Keratinocyte (primary cell): ENCODE measurements around the gene NEK2. TPM values are rescaled to one million over a fixed set of nuclear protein-coding genes. Genes with fewer than 3 reads are reported as not detected.
"Not testable (repeated sequence)": the region's sequence is repeated elsewhere in the genome, so short reads cannot be mapped to it uniquely, and the experiment has no call there.

Experiments
- DNase-seq: peaks from one replicate; pipeline ENCODE4 v3.0.0-alpha.2; 2011; ENCODE audit warnings: low read depth, missing footprints, low spot score
- FAIRE-seq: peaks from 2 replicates; lab custom pipeline; 2011; peaks lifted over from hg19 to GRCh38; lab: Jason Lieb, UNC
- H2AFZ ChIP-seq: 2 replicates; pipeline ENCODE4 v1.6.0; 2012; ENCODE audit warnings: low read length, control low read depth, inconsistent platforms; ENCODE audit not compliant: control insufficient read depth
- H3K27ac ChIP-seq: 2 replicates; pipeline ENCODE4 v1.5.1; 2011; ENCODE audit warnings: low read length; ENCODE audit not compliant: control insufficient read depth, insufficient read depth
- H3K27me3 ChIP-seq: 3 replicates; pipeline ENCODE4 v1.6.0; 2011; ENCODE audit warnings: low read length; ENCODE audit not compliant: control insufficient read depth, insufficient read depth; ENCODE audit errors: extremely low read depth
- H3K36me3 ChIP-seq, 2 experiments: 2 replicates in 1 of 2; 3 replicates in 1 of 2; pipeline ENCODE4 v1.5.1; 2011; ENCODE audit warnings: low read length in 2 of 2, mild to moderate bottlenecking in 1 of 2; ENCODE audit not compliant: control insufficient read depth in 2 of 2, insufficient read depth in 2 of 2; ENCODE audit errors: extremely low read depth in 1 of 2
- H3K4me1 ChIP-seq: 3 replicates; pipeline ENCODE4 v1.5.1; 2011; ENCODE audit warnings: low read length; ENCODE audit not compliant: control insufficient read depth, insufficient read depth; ENCODE audit errors: extremely low read depth
- H3K4me2 ChIP-seq: 3 replicates; pipeline ENCODE4 v1.6.0; 2011; ENCODE audit warnings: low read depth, low read length; ENCODE audit not compliant: control insufficient read depth, insufficient read depth; ENCODE audit errors: extremely low read depth
- H3K4me3 ChIP-seq, 3 experiments: fragments of 200-600 bp in 1 of 3; sonication (generic) in 1 of 3; 2 replicates in 2 of 3; 3 replicates in 1 of 3; pipeline ENCODE4 v1.5.1; 2011 to 2016; ENCODE audit warnings: low read length in 3 of 3, mild to moderate bottlenecking in 3 of 3, control low read depth in 2 of 3, inconsistent platforms in 1 of 3, low read depth in 1 of 3, mixed read lengths in 1 of 3, mixed run types in 1 of 3, moderate library complexity in 1 of 3; ENCODE audit not compliant: control insufficient read depth in 2 of 3, insufficient read depth in 2 of 3; ENCODE audit errors: extremely low read depth in 1 of 3
- H3K79me2 ChIP-seq: 2 replicates; pipeline ENCODE4 v1.6.0; 2012; ENCODE audit warnings: low read length; ENCODE audit not compliant: control insufficient read depth, insufficient read depth
- H3K9ac ChIP-seq: 3 replicates; pipeline ENCODE4 v1.6.0; 2011; ENCODE audit warnings: low read length; ENCODE audit not compliant: control insufficient read depth, insufficient read depth; ENCODE audit errors: extremely low read depth
- H3K9me1 ChIP-seq: 3 replicates; pipeline ENCODE4 v1.6.0; 2011; ENCODE audit warnings: low read length; ENCODE audit not compliant: control insufficient read depth, insufficient read depth; ENCODE audit errors: extremely low read depth
- H3K9me3 ChIP-seq: 2 replicates; pipeline ENCODE4 v1.5.1; 2012; ENCODE audit warnings: low read depth, low read length; ENCODE audit not compliant: control insufficient read depth
- H4K20me1 ChIP-seq: 3 replicates; pipeline ENCODE4 v1.6.0; 2011; ENCODE audit warnings: low read length; ENCODE audit not compliant: control insufficient read depth, insufficient read depth; ENCODE audit errors: extremely low read depth
- CTCF ChIP-seq, 3 experiments: IDR thresholded peaks in 1 of 3; conservative IDR thresholded peaks in 1 of 3; optimal IDR thresholded peaks in 1 of 3; 2 replicates in 2 of 3; 3 replicates in 1 of 3; pipeline versions ENCODE3 to v1.5.1; 2011; ENCODE audit warnings: low read length in 3 of 3, mild to moderate bottlenecking in 3 of 3, moderate library complexity in 2 of 3, control low read depth in 1 of 3, inconsistent platforms in 1 of 3; ENCODE audit not compliant: insufficient read depth in 2 of 3; ENCODE audit errors: extremely low read depth in 1 of 3
- EZH2 ChIP-seq: IDR thresholded peaks from one replicate; pipeline ENCODE4 v1.6.1; 2012; ENCODE audit warnings: inconsistent platforms, mild to moderate bottlenecking, low read length, moderate library complexity
- dilution Hi-C: fragments of 300-500 bp; cut with MboI; formaldehyde crosslinking; loops from one replicate; pipeline ENCODE4 v1.7.0; 2020; ENCODE audit warnings: low sequenced_read_pairs; ENCODE audit not compliant: extremely low pct_ligation_motif_present
- polyA plus RNA-seq, 5 experiments: library from polyadenylated mRNA; depleted of rRNA in 3 of 5; stranded (reverse) in 3 of 5; stranded (forward) in 1 of 5; unstranded in 1 of 5; fragments of >200 nt; gene quantifications; 1 replicate in 1 of 5; 2 replicates in 3 of 5; 3 replicates in 1 of 5; pipeline versions ENCODE4 v1.2.1 to v1.2.3, GENCODE V29; 2011 to 2012; ENCODE audit warnings: missing spikeins in 2 of 5, low read depth in 1 of 5, low replicate concordance in 1 of 5

The NEK2 gene
- polyA plus RNA-seq, 1 donor (not counting 4 experiments of a cell fraction or from before 2014, with no cell fraction given) = 10.8 TPM

DNA sequence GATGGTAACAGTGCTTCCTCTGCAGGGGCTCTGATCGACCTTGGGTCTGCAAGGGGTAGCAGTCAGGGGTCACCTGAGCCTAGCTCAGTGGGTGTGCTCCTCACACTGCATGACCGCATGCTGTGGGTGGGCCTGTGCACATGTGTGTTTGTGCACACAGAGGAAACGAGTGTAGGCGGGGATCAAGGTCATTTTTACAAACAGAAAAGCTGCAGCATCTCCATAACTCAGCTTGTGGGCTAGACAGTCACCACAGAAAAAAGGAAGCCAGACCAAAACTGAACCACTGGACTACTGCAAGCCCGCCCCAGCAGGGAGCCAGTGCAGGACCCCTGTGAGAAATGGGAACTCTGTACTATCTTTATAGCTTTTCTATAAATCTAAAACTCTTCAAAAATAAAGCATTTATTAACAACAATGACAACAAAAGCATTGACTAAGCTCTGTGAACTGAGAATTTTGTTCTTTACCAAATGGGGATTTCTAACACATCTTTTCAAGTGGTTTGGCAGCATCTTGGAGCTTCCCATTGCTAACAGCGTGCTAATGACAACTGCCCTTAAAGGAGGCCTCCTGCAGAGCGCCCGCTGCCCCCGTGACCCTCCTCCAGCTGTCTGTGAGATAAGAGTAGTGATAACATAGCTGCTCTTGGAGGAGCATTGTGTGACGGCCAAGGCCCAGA lies 19.9 kb upstream of the NEK2 start:
- Histone ChIP-seq H3K4me1 (peaks cover 8% of the 10 kb centered on the region), H2AFZ (no peak overlapping the region), H3K9me3 (no peaks in the 10 kb centered on the region), H3K9me1 (no peaks in the 10 kb centered on the region), H3K27me3 (no peaks in the 10 kb centered on the region), H3K4me3 (no peak overlapping the region), H3K9ac (no peak overlapping the region), H3K36me3 (no peaks in the 10 kb centered on the region), H3K4me2 (no peak overlapping the region), H4K20me1 (no peaks in the 10 kb centered on the region), H3K27ac (no peak overlapping the region), H3K79me2 (no peaks in the 10 kb centered on the region)
- FAIRE-seq = no peak
- TF ChIP-seq EZH2 = no peak
- no peak for TF ChIP-seq CTCF (optimal IDR thresholded peaks at IDR 0.05 in 1 of 3, IDR thresholded peaks at IDR 0.05 in 1 of 3, conservative IDR thresholded peaks at IDR 0.05 in 1 of 3; ENCODE audit: extremely low read depth in 1 of 3, insufficient read depth in 2 of 3, low read length in 3 of 3)
- DNase-seq = no peak
- dilution Hi-C loops = no loop called here

DNA sequence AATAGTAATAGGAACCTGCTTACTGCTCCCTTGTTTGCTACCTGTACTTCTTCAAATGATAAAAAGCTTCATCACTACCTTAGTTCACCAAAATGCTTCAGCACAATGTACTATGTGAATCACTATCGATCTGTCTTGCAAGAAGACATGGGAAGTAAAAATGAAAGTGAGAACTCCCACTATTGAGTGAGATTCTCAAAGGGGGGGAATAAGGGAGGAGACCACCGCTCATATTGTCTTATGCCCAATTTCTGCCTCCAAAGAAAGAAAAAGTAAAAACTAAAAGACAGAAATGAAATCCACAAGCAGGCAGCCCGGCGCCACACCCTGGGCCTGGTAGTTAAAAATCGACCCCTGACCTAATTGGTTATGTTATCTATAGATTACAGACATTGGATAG lies 18.5 kb upstream of the NEK2 start:
- H3K4me2 ChIP-seq, H3K9ac ChIP-seq, H3K9me3 ChIP-seq, dilution Hi-C loops, DNase-seq, H3K9me1 ChIP-seq, H3K36me3 ChIP-seq, H3K27me3 ChIP-seq, H3K27ac ChIP-seq, H3K4me1 ChIP-seq, H2AFZ ChIP-seq, H3K79me2 ChIP-seq, H4K20me1 ChIP-seq, H3K4me3 ChIP-seq, FAIRE-seq: not testable (repeated sequence)

DNA sequence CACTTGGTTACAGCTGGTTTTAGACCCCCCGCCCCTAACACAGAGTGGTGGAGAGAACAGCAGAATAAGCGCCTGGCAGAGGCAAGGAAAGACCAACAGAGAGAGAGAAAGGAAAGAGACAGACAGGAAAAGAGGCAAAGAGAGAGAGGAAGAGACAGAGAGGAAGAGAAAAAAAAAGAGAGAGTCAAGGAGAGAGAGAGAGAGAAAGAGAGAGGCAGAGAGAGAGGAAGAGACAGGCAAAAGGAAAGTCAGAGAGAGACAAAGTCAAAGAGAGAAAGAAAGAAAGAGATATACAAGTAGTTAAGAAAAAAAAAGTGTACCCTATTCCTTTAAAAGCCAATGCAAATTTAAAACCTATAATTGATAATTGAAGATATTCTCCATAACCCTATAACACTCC lies 13.0 kb upstream of the NEK2 start:
- H3K9me3 ChIP-seq = no peaks in the 10 kb centered on the region
- H3K4me1 ChIP-seq = no peaks in the 10 kb centered on the region
- DNase-seq (no peak), FAIRE-seq (no peak)
- H3K36me3 ChIP-seq = no peaks in the 10 kb centered on the region
- no peak overlapping the region for H3K27ac ChIP-seq
- no peak for TF ChIP-seq CTCF (optimal IDR thresholded peaks at IDR 0.05 in 1 of 3, IDR thresholded peaks at IDR 0.05 in 1 of 3, conservative IDR thresholded peaks at IDR 0.05 in 1 of 3; ENCODE audit: extremely low read depth in 1 of 3, insufficient read depth in 2 of 3, low read length in 3 of 3)
- no peak for TF ChIP-seq EZH2
- H3K27me3 ChIP-seq = no peaks in the 10 kb centered on the region
- no peak overlapping the region for H2AFZ ChIP-seq
- H3K4me2 ChIP-seq = no peak overlapping the region
- H3K4me3 ChIP-seq = no peak overlapping the region
- dilution Hi-C loops = no loop called here
- H3K9ac ChIP-seq = no peak overlapping the region
- H3K79me2 ChIP-seq = no peaks in the 10 kb centered on the region
- H4K20me1 ChIP-seq = no peaks in the 10 kb centered on the region
- H3K9me1 ChIP-seq = no peaks in the 10 kb centered on the region
